NCI-H2196 treated with DMSO at 0.1 percent for 48 hours (cell line): ENCODE results near the gene CHAMP1.
"Not testable (repeated sequence)": the region's sequence is repeated elsewhere in the genome, so short reads cannot be mapped to it uniquely, and the experiment has no call there.

Experiments
- DNase-seq: peaks from one replicate; lab custom pipeline; 2025; ENCODE audit not compliant: unreplicated experiment; lab: John Stamatoyannopoulos, UW

Gene CHAMP1

DNA sequence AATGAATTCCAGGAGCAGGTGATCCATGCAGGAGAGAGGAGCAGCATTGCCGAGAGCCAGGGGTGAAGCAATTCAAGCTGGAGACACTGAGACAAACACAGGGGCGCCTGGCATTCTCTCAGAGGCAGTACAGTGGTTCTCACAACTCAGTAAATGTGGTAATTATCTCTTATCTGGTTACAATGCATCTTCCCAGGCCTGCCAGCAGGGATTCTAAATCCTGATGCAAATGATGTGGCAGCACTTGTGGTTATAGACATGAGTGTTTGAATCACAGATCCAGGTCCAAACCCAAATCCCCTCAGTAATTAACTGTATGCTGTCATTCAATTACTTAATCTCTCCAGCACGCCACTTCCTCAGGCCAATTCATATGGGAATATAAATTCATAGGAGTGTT lies 19.6 kb downstream of the CHAMP1 start:
- DNase-seq, result not testable (repeated sequence)

DNA sequence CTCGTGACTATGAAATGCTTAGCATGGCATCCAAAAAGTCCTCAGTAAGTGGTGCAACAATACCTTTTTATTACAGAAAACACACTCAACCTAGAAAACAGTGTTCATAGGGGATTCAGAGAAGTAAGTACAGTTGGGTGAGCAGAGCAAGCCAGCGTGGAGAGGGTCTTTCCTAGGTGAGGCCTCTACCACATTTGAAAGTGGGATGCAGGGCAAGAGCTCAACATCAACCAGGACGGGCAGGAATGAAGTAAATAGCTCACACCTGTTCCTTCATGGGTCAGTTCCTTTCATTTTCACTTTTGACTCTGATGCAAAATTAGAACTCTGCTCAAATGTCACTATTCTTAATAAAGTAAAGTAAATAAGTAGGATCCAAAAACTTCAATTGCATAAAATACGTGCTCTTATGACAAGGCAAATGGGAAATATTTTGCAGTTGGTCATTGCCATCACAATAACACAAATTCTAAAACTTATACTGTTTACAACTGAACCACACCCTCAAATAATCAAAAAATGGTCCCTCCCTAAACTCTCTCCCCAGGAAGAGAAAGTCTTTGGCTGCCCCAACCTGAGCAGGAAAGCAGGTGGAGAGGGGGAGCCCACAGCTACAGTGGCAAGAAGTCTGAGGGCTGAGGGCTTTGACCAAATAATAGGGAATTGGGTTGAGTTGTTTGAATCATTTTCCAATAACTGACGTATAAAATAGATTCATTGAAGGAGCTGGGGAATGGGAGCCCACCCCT lies 20.2 kb downstream of the CHAMP1 start:
- no peak for DNase-seq

DNA sequence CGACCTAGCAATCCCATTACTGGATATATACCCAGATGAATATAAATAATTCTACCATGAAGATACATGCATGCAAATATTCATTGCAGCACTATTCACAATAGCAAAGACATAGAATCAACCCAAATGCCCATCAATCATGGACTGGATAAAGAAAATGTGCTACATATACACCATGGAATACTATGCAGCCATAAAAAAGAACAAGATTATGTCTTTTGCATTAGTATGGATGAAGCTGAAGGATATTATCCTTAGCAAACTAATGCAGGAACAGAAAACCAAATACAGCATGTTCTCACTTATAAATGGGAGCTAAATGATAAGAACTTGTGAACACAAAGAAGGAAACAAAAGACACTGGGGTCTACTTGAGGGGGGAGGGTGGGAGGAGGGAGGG lies 22.2 kb downstream of the CHAMP1 start:
- not testable (repeated sequence) for DNase-seq

DNA sequence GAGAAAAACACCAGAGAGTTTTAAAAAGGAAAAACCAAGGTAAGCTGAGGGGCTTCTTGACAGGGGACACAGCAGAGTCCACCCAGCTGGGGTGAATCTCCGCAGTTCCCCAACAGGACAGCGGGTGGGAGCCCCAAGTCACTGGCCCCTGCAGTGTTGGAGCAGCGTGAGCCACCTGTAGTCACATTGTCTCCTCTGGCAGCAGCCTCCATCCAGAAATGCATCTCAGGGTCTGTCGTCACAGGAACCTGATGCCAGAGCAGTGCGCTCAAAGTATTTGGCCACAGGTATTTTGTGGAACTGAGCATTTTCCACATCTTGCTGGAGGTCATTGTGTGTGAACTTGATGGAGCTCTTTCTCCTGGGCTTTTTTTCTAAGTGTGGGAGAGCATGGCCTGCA lies 24.7 kb downstream of the CHAMP1 start:
- DNase-seq, result no peak

DNA sequence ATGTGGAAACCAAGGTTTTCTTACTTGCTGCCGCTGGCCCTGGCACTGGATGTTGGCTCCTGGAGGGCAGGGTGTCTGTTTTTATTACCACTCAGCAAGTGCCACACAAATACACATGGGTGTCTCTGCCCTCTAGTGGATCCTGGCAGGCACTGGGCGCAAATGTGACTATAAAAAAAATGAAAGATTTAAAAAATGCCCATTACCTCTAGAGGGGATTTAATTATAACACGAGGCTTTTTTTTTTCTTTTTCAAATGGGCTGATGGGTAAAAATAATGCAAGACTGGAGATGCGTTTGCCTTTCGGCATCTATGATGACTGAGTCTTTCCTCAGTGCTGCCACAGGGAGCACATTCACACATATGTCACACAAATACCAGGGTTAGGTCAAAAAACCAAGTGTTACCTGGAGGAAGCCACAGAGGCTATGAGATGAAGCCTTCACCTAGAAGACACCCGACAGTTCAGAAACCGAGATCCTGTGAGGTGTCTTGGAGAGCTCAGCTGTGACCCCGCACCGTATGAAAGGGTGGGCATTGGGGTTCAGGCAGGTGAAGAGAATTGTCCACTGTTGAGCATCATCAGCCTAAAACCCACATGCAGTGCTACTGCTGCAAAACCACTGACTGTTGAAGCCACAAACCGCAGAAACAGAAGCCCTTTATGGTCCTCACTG lies 25.7 kb downstream of the CHAMP1 start:
- peak; percentile 13 for DNase-seq

DNA sequence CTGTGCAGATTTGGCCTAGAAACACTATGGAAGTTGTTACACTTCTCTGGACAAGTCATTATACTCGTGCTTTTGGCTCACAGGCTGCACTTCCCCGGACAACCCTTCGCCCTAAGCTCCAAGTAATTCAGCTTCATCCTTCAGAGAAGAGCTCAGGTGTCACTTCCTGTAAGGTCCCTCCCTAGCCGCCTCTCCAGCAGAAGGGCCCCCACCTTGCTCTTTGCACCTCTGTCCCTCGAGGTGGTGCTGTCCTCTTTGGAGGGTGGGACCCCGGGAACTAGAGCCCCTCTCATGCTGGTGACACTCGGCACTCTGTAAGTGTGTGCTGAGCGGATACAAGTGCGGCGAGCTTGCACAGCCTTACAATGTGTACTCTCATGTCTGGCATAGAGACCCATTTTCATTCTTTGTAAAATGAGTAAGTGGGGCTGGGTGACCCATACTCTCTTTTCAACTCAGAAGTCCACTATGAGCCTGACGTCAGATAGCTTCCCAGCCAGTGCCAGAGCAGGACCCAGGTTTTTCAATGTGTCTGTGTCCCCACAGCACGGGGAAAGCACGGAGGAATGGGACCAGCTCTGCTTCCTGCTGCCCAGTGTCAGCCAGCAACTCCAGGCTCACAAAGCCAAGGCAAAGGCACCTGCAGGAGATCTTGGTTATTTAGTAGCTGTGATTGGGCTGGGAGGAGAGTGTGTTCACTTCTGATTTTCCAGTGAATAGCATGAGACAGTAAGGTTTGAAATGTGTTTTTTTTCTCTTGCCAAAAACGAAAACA lies 26.9 kb downstream of the CHAMP1 start:
- DNase-seq, result no peak

DNA sequence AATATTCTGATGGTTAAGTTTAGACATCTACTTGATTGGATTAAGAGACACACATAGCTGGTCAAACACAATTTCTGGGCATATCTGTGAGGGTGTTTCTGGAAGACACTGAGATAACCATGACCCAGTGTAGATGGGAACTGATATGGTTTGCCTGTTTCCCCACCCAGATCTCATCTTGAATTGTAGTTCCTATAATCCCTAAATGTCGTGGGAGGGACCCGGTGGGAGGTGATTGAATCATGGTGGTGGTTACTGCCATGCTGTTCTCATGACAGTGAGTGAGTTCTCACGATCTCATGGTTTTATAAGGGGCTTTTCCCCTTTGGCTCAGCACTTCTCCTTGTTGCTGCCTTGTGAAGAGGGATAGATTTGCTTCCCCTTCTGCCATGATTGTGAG lies 33.0 kb downstream of the CHAMP1 start:
- not testable (repeated sequence) for DNase-seq

DNA sequence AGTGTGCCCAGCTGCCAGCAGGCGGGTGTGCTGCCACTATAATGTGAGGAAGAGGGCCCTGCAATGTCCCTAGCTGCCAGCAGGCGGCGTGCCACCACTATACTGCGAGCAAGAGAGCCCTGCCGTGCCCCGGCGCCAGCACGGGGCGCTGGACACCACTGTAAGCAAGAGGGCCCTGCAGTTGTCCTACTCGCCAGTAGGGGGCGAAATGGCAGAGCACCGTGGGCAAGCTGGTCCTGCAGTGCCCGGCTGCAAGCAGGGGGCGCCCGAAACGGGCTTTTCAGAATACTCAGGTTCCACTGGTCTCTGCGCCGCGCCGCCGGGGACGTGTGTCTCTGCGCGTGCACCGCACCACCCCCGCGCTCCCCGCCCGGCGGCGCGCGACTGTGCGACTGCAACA lies 38.5 kb downstream of the CHAMP1 start:
- not testable (repeated sequence) for DNase-seq

DNA sequence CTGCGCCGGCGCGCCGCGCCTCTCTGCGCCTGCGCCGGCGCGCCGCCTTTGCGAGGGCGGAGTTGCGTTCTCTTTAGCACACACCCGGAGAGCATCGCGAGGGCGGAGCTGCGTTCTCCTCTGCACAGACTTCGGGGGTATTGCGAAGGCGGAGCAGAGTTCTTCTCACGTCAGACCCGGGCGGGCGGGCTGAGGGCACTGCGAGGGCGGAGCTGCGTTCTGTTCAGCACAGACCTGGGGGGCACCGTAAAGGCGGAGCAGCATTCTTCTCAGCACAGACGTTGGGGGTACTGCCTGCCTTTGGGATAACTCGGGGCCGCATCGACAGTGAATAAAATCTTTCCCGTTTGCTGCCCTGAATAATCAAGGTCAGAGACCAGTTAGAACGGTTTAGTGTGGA lies 39.1 kb downstream of the CHAMP1 start:
- not testable (repeated sequence) for DNase-seq
